GM19455 (cell line): Measurements from ENCODE around the gene TSPY4.
"Not testable (repeated sequence)": the region's sequence is repeated elsewhere in the genome, so short reads cannot be mapped to it uniquely, and the experiment has no call there.

ENCODE experiments used
- ATAC-seq: cut with Tn5 transposase; IDR thresholded peaks from one replicate; pipeline ENCODE4 v1.9.1; 2021; ENCODE audit not compliant: unreplicated experiment

Gene TSPY4

GRCh38 chrY:9337164-9337563 lies at the start of gene TSPY4:
TSS of gene TSPY4 (plus strand) at chrY:9337464. CDS start at chrY:9337510, 46 bp downstream.
- ATAC-seq, result not testable (repeated sequence)

GRCh38 chrY:9320996-9321395 lies 16.3 kb upstream of the TSPY4 start:
- ATAC-seq, result no peak

GRCh38 chrY:9357497-9357896 lies 20.2 kb downstream of the TSPY4 start, which contains the start of gene TSPY8:
TSS of gene TSPY8 (plus strand) at chrY:9357797. CDS start at chrY:9357843, 46 bp downstream.
- ATAC-seq, result not testable (repeated sequence)
